HG03521 (cell line): ENCODE data around the gene POLE3.
"Not testable (repeated sequence)": the region's sequence is repeated elsewhere in the genome, so short reads cannot be mapped to it uniquely, and the experiment has no call there.

ENCODE experiments used
- ATAC-seq: cut with Tn5 transposase; IDR thresholded peaks from one replicate; pipeline ENCODE4 v1.9.1; 2021; ENCODE audit warnings: mild to moderate bottlenecking, moderate library complexity; ENCODE audit not compliant: unreplicated experiment

POLE3 gene

DNA sequence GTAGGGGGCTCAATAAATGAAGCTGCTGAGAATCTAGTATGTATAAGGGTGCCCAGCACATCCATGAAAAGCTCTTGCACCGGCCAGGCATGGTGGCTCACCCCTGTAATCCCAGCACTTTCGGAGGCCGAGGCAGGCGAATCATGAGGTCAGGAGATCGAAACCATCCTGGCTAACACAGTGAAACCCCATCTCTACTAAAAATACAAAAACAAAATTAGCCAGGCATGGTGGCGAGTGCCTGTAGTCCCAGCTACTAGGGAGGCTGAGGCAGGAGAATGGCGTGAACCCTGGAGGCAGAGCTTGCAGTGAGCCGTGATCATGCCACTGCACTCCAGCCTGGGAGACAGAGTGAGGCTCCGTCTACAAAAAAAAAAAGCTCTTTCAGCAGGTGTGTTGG is 4.1 kb downstream of the POLE3 start:
- not testable (repeated sequence) for ATAC-seq

DNA sequence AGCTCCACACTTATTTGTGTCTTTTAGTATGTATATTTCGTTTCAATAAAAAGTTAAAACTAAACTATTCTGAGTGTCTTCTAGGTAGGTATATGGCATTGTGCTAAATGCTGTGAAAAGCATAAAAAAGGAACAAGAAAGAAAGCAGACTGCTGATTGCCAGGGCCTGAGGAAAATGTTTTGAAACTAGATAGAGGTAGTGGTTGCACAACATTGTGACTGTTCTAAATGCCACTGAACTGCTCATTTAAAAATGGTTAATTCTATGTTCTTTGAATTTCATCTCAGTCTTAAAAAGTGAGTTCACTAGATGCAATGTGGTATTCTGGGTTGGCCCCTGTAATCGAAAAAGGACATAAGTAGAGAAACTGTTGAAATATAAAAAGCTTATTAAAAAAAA is 6.8 kb downstream of the POLE3 start:
- no peak for ATAC-seq

DNA sequence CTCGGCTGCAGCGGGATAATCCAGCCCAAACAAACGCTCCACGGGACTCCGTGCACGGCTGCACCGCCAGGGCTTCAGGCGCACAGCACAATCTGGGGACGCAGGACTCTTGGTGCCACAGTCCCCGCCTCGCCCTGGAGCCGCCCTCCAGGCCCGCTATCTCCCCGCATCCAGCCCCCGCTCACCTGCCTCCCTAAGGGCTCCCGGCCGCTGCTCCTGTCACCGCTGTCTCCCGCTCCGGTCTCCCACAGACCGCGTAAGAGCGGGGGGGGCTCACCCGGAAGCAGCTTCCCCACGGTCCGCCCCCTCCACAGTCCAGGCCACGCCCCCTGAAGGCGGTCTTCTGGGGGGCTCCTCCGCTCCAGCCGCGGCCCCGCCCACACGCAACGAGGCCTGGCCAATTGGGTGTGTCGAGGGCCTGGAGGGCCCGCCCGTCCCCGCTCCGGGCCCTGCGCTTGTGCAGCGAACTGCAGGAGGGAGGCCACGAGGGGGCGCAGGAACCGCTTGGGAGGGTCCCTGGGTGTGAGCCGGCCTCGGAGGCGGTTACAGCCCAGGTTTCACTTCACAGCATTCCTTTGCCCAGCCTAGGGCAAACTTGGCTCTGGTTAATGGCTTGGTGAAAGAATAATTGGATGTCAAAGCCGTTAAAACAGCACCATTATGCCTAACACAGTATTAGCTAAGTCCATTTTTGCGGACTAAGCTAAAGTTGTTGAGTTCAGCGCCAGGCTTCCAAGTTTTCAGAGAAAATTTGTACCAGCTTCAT is 9.3 kb downstream of the POLE3 start, which contains the start of gene ALAD:
Gene ALAD, minus strand, starts transcription at position 258 of the 766 bp plus-strand sequence. CDS start 7,725 bp downstream, outside the sequence.
- peak; percentile 99 for ATAC-seq

DNA sequence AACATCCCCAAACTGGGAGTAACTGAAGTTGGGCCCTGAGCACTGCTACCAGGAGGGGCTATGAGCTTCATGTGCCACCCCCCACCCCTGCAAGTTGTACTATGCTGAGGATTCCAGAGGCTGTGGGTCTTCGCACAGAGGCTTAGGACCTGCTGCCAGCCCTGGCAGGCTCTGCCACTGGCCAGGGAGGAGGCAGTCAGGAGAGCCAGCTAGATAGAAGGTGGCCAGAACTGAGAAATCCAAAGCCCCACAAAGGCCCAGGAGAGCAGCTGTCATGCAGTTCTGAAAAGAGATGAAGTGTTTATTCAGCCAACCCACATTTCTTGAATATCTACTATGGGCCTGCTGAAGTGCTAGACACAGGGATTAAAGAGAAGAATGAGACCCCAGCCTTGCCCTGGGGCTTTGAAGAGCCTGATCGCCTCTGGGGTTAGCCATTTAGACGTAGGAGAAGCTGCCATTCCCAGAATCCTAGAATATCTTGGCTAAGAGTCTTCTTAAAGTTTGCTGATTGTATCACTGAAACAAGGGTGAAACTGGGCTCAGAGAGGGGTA is 10.8 kb downstream of the POLE3 start:
- no peak for ATAC-seq

DNA sequence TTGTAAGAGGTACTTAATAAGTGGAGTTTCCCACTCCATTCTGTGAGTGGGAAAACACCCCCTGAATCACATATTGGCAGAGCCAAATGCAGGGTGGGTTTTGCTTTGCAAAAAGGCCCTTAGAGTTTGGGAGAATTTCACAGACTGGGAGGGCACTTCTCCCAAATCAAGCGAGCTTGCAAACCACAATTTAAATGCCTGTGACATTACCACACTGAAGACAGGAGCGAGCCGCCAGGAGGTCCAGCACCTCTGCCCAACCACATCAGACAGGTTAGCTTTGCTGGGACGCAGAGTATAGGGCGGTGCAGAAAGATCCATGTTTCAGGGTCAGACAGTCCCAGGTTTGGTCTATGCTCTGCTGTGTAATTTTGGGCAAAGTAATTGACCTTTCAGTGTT is 11.7 kb downstream of the POLE3 start:
- no peak for ATAC-seq

DNA sequence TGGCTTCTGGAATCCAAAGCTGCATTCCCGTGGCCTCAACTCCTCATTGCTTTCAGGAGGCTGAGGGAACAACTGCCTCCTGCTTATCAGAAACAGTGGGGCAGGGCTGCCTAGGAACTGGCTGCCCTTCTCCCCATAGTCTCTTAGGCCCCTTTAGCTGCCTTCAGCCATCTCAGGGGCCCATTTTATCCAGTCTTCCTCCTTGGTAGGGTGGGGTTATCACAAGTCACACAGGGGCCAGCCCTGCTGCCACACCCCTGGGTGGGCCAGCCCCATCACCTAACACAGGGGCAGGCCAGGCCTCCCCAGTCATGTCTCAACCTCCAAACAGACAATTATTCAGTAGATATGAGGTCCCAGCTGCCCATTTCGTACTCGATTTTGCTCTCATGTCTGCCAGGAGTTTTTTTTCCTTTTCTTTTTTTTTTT is 13.3 kb downstream of the POLE3 start:
- ATAC-seq: no peak

DNA sequence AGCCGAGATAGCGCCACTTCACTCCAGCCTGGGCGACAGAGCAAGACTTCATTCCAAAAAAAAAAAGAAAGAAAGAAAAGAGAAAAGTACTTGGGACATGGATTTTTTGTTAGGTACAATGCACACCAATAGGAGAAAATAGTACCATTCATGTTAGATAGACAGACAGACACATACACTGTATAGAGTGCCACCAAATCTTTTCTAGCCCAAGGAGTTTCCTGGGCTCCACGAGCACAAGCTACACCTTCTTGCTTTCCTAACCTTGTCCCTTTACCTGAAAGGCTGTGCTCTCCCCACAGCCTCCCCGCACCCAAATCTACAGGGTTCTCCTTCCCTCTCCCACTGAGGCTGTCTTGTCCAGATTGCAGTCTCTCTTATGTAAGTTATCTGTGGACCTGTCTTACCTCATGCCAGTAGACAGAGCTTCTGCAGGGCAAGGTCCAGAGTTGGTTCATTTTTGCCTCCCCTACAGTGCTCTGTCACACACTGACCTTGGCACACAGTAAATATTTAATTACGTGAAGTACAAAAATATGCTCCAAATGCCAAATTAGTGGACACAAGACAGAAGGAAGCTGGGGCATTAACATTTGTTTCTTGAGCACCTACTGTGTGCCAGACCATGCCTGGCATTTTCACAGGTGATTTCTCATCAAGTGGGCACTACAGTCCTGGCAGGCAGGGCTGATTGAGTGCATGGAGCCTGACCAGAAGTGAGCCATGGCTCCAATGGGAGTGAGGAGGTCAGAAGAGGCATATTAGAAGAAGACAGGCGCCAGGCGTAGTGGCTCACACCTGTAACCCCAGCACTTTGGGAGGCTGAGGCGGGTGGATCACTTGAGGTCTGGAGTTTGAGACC is 15.2 kb downstream of the POLE3 start:
- ATAC-seq: no peak

DNA sequence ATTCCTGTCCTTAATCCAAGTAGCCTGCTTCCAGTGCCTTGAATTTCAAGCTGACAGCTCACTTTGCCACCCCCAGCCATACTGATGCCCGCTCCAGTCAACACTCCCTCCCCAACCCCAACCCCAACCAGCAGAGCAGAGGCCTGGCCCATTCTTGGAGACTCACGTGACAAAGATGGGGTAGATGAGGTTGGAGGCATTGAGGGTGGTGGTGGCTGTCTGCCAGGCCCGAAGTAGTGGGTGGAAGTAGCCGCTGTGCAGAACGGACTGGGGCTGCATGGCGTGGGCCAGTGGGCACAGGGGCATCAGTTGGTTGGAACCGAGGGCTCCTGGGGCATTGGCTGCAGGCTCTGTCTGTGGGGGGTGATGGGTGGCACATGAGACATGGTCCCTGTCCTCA is 17.2 kb downstream of the POLE3 start:
- no peak for ATAC-seq

DNA sequence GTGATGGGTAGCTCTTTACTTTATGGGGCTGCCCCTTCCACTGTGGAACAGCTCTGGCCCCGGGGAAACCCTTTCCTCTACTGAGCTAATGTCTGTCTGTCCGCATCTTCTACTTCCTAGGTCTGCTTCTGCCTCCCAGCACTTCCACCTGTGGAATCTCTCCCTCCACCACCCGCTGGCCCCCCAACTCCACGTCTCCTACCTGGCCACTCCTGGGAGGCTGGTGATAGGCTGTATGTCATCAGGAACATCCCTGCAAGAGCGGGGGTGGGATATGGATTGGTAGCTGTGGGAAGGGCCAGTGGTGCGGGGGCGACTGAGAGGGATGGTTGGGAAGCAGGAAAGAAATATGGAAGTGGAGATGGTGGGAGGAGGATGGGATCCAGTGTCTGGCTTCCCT is 18.6 kb downstream of the POLE3 start:
- no peak for ATAC-seq

DNA sequence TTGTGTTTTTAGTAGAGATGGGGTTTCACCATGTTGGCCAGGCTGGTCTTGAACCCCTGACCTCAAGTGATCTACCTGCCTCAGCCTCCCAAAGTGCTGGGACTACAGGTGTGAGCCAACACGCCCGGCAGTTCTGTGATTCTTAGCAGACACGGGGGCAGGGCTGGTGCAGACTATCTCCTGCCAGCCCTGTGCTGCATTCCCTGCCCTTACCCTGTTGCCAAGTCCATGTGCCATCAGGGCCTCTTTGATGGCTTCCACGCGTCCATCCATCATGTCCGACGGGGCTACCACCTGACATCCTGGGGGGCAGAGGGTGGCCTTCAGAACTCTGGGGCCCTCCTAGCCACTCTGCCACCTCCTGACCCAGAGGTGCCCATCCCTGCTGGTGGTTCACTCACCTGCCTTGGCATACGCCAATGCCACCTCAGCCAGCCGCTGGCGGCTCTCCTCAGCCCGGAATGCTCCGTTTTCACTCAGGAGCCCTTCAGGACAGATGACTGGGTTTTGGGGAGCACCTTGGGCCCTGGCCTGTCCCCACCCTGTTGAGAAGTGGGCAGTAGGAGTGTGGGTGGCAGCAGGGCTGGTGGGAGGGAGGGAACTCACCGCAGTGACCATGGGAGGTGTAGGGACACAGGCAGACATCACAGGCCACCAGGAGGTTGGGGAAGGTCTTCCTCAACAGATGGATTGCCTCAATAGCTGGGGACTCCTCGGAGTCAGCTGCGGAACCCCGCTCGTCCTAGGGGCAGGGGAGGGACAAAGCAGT is 20.1 kb downstream of the POLE3 start:
- no peak for ATAC-seq

DNA sequence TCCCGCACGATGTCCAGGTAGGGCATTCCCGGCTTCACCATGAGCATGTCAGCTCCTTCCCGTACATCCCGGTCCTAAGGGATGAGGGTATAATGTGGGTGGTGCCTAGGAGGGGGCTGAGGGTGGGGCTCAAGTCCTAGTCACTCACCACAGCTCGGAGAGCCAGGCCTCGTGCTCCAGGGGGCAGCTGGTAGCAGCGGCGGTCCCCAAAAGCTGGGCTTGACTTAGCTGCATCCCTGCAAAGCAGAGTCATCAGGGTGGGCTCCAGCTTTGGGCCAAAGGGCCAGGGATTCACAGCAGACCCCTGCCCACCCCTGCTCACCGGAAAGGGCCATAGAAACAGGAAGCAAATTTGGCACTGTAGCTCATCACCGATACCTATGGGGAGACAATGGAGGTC is 21.0 kb downstream of the POLE3 start:
- no peak for ATAC-seq

DNA sequence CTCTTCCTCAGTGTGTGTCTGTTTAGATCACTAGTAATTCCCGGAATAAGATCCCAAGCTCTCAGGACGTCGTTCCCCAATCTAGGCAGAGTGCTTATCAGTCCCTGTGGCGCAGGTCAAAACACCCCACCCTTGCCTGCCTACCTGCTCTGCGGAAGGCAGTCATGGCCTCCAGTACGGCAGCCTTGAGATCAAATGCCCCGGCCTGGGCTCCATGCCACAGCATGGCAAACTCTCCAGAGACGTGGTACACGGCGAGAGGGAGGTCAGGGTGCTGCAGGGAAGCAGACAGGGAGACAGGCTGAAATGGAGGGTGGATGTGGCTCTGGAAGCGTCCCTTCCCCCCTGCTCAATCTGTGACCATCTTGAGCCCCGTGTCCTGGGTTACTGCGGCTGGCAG is 21.6 kb downstream of the POLE3 start:
- no peak for ATAC-seq

DNA sequence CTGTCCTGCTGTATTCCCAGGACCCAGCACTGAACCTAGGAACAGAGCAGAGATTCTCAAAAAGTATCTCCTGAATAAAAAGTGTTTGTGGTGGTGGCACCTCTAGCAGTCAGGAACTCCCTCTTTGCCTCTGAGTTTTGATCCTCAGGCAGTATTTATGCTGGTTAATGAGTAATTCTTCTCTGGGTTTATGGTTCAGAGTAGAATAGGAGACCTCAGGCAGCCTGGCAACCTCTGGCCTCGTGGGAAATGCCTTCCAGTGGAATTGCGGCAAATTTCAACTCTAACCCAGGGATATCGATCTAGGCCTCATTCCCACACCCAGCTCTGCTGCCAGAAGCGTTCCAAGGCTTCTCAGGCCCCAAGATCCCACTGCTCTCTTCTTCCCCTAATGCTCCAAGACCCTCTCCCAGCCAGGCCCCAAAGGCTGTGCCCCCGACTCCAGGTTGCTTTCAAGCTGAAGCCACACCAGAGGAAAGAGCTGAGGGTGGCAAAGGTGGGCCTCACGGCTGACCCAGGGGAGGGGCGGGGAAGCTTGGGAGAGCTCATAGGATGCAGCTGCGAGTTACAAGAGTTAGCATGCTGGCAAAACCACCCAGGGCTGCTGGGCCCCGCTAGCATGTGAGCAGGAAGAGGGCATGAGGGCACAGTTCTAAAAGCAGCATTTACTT is 22.8 kb downstream of the POLE3 start:
- no peak for ATAC-seq

DNA sequence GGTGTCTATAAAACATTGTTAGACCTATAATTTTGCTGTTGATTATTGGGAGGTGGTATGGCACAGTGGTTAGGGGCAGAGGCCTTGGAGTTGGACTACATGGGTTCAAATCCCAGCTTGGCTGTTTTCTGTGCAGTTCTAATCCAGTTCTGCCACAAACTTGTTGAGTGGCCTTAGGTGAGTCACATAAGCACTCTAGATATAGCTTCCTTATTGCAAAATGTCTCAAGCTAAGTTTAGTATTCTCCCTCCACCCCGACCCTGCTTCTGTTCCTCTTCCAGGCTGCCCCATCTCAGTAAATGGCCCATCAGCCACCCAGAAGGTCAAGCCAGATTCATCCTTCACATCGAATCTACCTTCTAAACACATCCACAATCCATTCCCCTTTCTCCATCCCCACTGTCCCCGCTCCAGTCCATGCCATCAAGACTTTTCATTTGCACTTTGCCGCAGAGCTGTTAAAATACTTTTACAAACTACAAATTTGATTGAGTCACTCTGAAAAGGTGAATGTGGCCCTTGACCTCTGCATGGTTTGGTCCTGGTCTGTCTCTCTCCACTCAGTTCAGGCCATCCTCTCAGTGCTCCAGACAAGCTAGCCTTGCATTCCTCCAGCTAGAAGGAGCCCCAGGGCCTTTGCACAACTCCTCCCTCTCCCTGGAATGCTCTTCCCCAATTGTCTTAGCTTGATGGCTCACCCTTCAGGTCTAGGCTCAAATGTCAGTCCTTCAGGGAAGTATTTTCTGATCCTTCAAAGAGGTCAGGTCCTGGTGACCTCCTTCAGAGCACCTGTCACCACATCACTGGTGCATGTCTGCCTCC is 23.7 kb downstream of the POLE3 start:
- ATAC-seq: no peak

DNA sequence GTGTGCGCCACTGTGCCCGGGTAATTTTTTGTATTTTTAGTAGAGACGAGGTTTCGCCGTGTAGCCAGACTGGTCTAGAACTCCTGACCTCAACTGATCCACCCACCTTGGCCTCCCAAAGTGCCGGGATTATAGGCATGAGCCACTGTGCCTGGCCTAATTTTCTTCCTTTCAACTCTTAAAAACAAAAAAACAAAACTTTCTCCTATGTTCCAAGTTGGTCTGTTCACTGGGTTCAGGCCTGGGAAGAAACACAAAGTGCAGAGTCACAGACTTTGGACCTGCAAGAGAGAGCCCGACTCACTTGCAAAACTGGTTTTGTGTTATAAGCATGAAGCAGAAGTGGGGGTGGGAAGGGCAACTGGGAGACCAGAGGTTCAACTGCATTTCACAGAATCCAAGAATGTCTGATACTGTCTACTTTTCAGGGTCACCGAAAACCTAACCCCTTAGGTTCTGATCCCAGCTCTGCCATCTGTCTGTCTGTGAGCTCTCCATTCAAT is 28.5 kb downstream of the POLE3 start:
- ATAC-seq: no peak

DNA sequence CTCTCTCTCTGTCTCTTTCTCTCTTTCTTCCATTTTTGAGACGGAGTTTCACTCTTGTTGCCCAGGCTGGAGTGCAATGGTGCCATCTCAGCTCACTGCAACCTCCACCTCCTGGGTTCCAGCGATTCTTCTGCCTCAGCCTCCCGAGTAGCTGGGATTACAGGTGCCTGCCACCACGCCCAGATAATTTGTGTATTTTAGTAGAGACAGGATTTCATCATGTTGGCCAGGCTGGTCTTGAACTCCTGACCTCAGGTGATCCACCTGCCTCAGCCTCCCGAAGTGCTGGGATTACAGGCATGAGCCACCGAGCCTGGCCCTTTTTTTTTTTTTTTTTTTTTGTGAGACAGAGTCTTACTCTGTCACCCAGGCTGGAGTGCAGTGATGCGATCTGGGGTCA is 29.0 kb downstream of the POLE3 start:
- ATAC-seq: not testable (repeated sequence)

DNA sequence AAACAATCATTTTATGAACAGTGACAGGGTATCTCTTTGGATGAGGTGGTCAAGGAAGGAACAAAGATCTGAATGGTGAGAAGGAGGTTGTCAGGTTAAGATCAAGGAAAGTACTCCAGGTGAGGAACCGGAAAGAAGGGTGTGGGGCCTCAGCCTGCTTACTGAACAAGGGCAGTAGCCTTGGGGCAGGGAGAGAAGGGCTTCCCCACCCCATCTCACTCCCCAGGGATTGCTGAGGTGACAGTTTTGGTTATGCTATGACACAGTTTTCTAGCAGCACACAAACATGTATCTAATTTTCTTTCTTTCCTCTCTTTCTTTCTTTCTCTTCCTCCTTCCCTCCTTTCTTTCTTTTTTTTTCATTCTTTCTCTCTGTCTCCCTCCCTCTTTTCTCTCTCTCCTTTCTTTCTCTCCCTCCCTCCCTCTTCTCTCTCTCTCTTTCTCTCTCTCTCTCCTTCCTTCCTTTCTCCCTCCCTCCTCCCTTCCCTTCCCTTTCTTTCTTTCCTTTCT is 29.6 kb downstream of the POLE3 start:
- ATAC-seq: peak; percentile 44

DNA sequence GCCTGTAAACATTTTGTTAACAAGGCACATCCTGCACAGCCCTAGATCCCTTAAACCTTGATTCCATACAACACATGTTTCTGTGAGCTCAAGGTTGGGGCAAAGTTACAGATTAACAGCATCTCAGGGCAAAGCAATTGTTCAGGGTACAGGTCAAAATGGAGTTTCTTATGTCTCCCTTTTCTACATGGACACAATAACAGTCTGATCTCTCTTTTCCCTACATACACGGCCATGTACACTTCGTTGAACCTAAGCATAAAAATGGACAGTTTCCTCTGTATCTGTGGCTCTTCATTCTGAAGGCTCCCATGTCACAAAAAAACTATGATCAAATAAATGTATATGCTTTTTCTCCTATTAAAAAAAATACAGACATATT is 30.7 kb downstream of the POLE3 start:
- ATAC-seq: not testable (repeated sequence)
